GM10266 (cell line): ENCODE measurements around the gene INPP5F.

Source experiments
- DNase-seq: peaks from one replicate; pipeline ENCODE4 v3.0.0; 2012; ENCODE audit errors: extremely low spot score
- TF ChIP-seq, protein P1 (sequence below): IDR thresholded peaks from 2 replicates; pipeline ENCODE4 v1.5.1; 2012; ENCODE audit warnings: mild to moderate bottlenecking, low read depth; ENCODE audit not compliant: control insufficient read depth, insufficient read depth; ENCODE audit errors: missing control alignments

The INPP5F gene

DNA sequence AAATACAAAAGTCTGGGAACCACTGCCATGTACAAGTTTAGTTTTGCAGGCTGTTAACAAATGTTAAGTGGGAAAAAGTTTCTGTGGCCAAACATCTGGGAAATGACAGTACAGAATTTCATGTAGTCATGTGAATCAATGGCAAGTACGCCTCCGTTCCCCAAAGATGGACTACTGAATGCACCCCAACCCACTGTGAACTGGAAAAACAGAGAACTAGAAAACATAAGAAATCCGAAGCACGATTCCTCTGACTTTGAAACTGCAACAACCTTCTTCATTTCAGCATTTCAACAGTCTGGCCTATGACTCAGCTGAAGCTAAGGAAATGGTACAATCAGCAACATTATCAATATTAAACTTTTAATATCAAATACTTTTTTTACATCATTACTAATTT is 105.0 kb downstream of the INPP5F start:
- TF ChIP-seq, protein P1, sequence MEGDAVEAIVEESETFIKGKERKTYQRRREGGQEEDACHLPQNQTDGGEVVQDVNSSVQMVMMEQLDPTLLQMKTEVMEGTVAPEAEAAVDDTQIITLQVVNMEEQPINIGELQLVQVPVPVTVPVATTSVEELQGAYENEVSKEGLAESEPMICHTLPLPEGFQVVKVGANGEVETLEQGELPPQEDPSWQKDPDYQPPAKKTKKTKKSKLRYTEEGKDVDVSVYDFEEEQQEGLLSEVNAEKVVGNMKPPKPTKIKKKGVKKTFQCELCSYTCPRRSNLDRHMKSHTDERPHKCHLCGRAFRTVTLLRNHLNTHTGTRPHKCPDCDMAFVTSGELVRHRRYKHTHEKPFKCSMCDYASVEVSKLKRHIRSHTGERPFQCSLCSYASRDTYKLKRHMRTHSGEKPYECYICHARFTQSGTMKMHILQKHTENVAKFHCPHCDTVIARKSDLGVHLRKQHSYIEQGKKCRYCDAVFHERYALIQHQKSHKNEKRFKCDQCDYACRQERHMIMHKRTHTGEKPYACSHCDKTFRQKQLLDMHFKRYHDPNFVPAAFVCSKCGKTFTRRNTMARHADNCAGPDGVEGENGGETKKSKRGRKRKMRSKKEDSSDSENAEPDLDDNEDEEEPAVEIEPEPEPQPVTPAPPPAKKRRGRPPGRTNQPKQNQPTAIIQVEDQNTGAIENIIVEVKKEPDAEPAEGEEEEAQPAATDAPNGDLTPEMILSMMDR: no peak

DNA sequence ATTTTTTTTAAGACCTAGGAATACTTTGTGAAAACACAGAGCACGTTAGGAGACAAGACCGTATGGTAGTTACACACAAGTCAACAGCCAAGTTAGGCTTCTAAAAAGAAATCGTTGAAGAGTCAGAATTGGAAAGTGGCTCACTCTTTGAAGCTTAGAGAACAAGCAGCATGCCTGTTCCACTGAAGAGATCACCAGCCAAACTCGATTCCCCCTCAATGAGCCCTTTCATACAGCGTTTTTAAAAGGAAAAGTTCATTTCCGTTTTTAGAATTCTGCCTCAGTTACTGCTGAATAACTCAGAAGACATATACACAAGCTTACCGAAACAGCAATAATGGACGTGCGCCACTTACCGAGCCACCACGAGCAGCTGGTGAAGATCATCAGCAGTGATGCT is 105.8 kb downstream of the INPP5F start:
- TF ChIP-seq, protein P1: no peak
- no peak for DNase-seq

More for the DNA sequence above, 105.0 kb downstream of the INPP5F start:
- no peak for DNase-seq

DNA sequence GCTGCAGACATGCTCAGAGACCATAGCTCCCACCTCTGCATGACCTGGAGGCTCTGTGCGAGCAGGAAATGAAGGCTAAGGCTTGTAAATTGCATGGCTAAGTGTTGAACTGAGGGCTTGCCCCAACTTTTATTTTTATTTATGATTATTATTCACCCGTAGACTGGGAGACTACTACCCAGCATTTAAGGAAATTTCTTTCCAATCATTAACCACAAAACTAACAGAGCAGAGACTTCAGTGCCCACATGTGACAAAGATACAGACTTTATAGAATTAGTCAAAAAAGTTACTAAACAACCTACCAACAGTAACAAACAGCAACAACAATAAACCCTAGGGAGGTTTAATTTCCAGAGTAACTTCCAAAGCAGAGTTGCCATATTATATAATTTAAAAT is 107.1 kb downstream of the INPP5F start:
- TF ChIP-seq, protein P1: no peak
- no peak for DNase-seq

DNA sequence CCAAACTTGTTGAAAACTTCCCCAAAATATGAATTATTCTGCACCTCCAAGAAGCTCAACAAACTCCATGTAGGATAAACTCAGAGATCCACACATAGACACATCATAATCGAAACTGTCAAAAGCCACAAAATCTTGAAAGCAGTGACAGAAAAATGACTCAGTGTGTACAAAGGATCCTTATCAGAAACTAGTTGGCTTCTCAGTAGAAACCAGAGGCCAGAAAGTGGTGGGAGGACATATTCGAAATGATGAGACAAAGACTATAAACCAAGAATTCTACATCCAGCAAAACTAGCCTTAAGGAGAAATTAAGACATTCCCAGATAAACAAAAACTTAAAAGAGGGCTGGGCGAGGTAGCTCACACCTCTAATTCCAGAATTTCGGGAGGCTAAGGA is 108.3 kb downstream of the INPP5F start:
- DNase-seq: no peak
- TF ChIP-seq, protein P1: no peak

DNA sequence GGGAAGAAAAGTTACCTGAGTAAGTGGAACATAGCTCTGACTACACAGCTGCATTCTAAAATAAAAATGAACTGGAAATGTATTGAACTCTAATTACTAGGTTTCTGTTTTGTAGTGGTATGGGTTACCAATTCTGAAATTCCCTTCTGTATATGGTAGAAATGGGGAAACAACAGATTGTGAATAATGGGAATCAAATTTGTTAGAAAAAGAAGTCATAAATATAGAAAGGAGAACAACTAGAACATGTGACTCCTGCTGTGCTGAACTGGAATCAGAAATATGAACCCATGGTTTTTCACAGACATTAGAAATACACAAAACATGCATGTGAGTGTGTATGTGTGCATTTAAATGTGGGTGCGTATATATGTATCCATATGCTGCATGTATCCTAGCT is 119.8 kb downstream of the INPP5F start:
- DNase-seq: no peak
- TF ChIP-seq, protein P1: no peak

DNA sequence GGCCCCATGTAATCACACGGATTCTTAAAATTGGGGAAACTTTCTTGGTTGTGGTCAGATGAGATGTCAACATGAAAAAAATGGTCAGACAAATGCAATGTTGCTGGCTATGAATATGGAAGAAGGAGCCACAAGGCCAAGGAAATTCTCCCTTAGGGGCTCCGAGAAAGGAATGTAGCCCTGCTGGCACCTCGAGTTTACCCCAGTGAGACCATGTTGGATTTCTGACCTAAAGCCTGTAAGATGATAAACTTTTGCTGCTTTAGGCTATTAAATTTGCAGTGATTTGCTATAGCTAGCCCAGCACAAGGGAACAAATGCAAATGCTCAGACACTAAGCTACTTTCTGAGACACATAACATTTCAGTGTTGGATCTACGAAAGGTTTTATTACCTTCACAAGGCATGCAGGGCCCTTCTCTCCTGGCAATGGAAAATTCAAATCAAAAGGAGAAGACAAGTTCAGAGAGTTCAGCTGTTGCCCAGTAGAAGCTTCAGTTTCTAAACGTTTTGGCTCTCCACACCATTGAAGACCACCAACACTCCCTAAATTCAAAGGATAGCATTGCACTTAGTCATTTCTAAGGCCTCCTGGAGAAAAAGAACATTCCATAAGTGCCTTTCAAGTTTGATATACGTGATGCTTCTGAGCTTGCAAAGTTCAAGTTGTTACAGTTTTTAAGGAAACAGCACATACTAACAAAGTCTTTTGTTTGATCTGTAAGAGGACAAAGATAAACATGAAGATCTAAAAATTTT is 123.4 kb downstream of the INPP5F start:
- DNase-seq: no peak
- TF ChIP-seq, protein P1: no peak

DNA sequence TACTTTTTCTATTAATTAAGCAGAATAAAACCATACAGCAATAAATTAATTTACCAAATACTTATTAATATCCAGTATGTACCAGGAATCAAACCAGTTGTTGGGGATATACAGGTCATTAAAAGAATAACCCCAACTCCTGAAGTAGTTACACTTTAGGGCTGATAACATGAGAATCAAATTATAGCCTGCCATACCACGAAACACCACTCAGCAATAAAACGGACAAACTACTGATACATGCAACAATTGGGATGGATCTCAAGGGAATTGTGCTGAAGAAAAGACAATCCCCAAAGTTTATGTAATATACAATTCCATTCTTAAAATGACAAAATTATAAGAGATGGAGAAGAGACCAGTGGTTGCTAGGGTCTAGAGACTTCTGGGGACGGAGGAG is 124.1 kb downstream of the INPP5F start:
- TF ChIP-seq, protein P1: no peak
- DNase-seq: no peak
